Activated T-helper 17 cell treated with anti-CD3 and anti-CD28 coated beads, Interleukin-2, amount 50 U/mL, for 72 hours (primary cell): ENCODE data around the gene PCMTD2. TPM values are rescaled to one million over a fixed set of nuclear protein-coding genes. Genes with fewer than 3 reads are reported as not detected.
A peak's percentile ranks its signal among the peaks of the same experiment; 100 is the strongest.

Experiments
- ATAC-seq: fragments of 150-1000 bp; cut with Tn5 transposase; replicated peaks from 2 replicates; pipeline ENCODE4 v1.10.0; 2021; ENCODE audit warnings: mild to moderate bottlenecking, moderate library complexity
- H3K27ac Mint-ChIP-seq: one replicate; pipeline ENCODE4 v1.8.0; 2022; ENCODE audit warnings: mixed read lengths
- H3K27me3 Mint-ChIP-seq: one replicate; pipeline ENCODE4 v1.8.0; 2022; ENCODE audit warnings: mixed read lengths
- H3K36me3 Mint-ChIP-seq: one replicate; pipeline ENCODE4 v1.8.0; 2022; ENCODE audit warnings: low read depth, mild to moderate bottlenecking, mixed read lengths
- H3K4me1 Mint-ChIP-seq: one replicate; pipeline ENCODE4 v1.8.0; 2022; ENCODE audit warnings: mixed read lengths
- H3K4me3 Mint-ChIP-seq: one replicate; pipeline ENCODE4 v1.8.0; 2022; ENCODE audit warnings: mild to moderate bottlenecking, mixed read lengths
- H3K9me3 Mint-ChIP-seq: one replicate; pipeline ENCODE4 v1.8.0; 2022; ENCODE audit warnings: mixed read lengths
- total RNA-seq, 2 donors: library from RNA; stranded (reverse); gene quantifications; one replicate each; pipeline ENCODE4 v1.2.3, GENCODE V29; 2022

PCMTD2 gene
- 10 to 100 TPM; 29.6 to 37.9 TPM for total RNA-seq

- peak within 1 kb of the TSS; percentile 93 for H3K4me3 Mint-ChIP-seq
Observed at GRCh38 chr20:64255361-64256281, at the start of gene PCMTD2. PCMTD2 (plus strand) TSS chr20:64255748; CDS start chr20:64259966, 4,218 bp downstream.

GRCh38 chr20:64206614-64207013 is 48.9 kb upstream of the PCMTD2 start:
- Mint-ChIP-seq H3K4me3 (no peak overlapping the region), H3K4me1 (no peaks in the 10 kb centered on the region), H3K27ac (no peak overlapping the region), H3K36me3 (no peaks in the 10 kb centered on the region), H3K9me3 (no peaks in the 10 kb centered on the region), H3K27me3 (peaks cover 4% of the 10 kb centered on the region)
- no peak for ATAC-seq

More at GRCh38 chr20:64255361-64256281, at the start of gene PCMTD2:
- Mint-ChIP-seq H3K4me1 (peaks cover 26% of the 10 kb centered on the region), H3K27me3 (peaks cover 8% of the 10 kb centered on the region), H3K9me3 (no peaks in the 10 kb centered on the region), H3K27ac (peak within 1 kb of the TSS; percentile 95), H3K36me3 (peaks cover 17% of the 10 kb centered on the region)
- ATAC-seq = peak; percentile 90

GRCh38 chr20:64207641-64208590 is 47.6 kb upstream of the PCMTD2 start:
- H3K4me3 Mint-ChIP-seq = no peak overlapping the region
- no peaks in the 10 kb centered on the region for H3K9me3 Mint-ChIP-seq
- no peaks in the 10 kb centered on the region for H3K36me3 Mint-ChIP-seq
- H3K27ac Mint-ChIP-seq = no peak overlapping the region
- ATAC-seq = no peak
- H3K4me1 Mint-ChIP-seq = no peaks in the 10 kb centered on the region
- peaks cover 4% of the 10 kb centered on the region for H3K27me3 Mint-ChIP-seq

GRCh38 chr20:64209148-64209547 is 46.4 kb upstream of the PCMTD2 start:
- H3K27me3 Mint-ChIP-seq = peaks cover 4% of the 10 kb centered on the region
- no peaks in the 10 kb centered on the region for H3K36me3 Mint-ChIP-seq
- no peak overlapping the region for H3K4me3 Mint-ChIP-seq
- no peaks in the 10 kb centered on the region for H3K4me1 Mint-ChIP-seq
- no peak overlapping the region for H3K27ac Mint-ChIP-seq
- no peak for ATAC-seq
- no peaks in the 10 kb centered on the region for H3K9me3 Mint-ChIP-seq

GRCh38 chr20:64210656-64211369 is 44.7 kb upstream of the PCMTD2 start:
- no peak for ATAC-seq
- Mint-ChIP-seq H3K27me3 (peaks cover 4% of the 10 kb centered on the region), H3K4me3 (no peak overlapping the region), H3K27ac (no peak overlapping the region), H3K9me3 (no peaks in the 10 kb centered on the region), H3K4me1 (peaks cover 11% of the 10 kb centered on the region), H3K36me3 (no peaks in the 10 kb centered on the region)

- no peak overlapping the region for H3K27ac Mint-ChIP-seq
Observed at GRCh38 chr20:64211874-64212658, 43.5 kb upstream of the PCMTD2 start.

GRCh38 chr20:64212755-64213154 is 42.8 kb upstream of the PCMTD2 start:
- no peaks in the 10 kb centered on the region for H3K36me3 Mint-ChIP-seq
- no peak for ATAC-seq
- H3K27me3 Mint-ChIP-seq = peaks cover 4% of the 10 kb centered on the region
- no peak overlapping the region for H3K4me3 Mint-ChIP-seq
- H3K9me3 Mint-ChIP-seq = no peaks in the 10 kb centered on the region
- H3K4me1 Mint-ChIP-seq = peaks cover 11% of the 10 kb centered on the region
- H3K27ac Mint-ChIP-seq = no peak overlapping the region

More at GRCh38 chr20:64211874-64212658, 43.5 kb upstream of the PCMTD2 start:
- Mint-ChIP-seq H3K27me3 (peaks cover 4% of the 10 kb centered on the region), H3K36me3 (no peaks in the 10 kb centered on the region), H3K9me3 (no peaks in the 10 kb centered on the region), H3K4me1 (peaks cover 11% of the 10 kb centered on the region), H3K4me3 (no peak overlapping the region)
- ATAC-seq = no peak

GRCh38 chr20:64214113-64214512 is 41.4 kb upstream of the PCMTD2 start:
- H3K4me3 Mint-ChIP-seq = no peak overlapping the region
- H3K36me3 Mint-ChIP-seq = no peaks in the 10 kb centered on the region
- H3K9me3 Mint-ChIP-seq = no peaks in the 10 kb centered on the region
- ATAC-seq = no peak
- peaks cover 11% of the 10 kb centered on the region for H3K4me1 Mint-ChIP-seq
- peaks cover 4% of the 10 kb centered on the region for H3K27me3 Mint-ChIP-seq
- no peak overlapping the region for H3K27ac Mint-ChIP-seq

GRCh38 chr20:64214952-64215351 is 40.6 kb upstream of the PCMTD2 start:
- peak overlapping the region; percentile 78 for H3K27ac Mint-ChIP-seq
- H3K9me3 Mint-ChIP-seq = no peaks in the 10 kb centered on the region
- no peaks in the 10 kb centered on the region for H3K27me3 Mint-ChIP-seq
- peak; percentile 38 for ATAC-seq
- no peaks in the 10 kb centered on the region for H3K36me3 Mint-ChIP-seq
- peaks cover 11% of the 10 kb centered on the region for H3K4me1 Mint-ChIP-seq
- H3K4me3 Mint-ChIP-seq = peak overlapping the region; percentile 11

GRCh38 chr20:64216036-64216435 is 39.5 kb upstream of the PCMTD2 start:
- ATAC-seq = no peak
- Mint-ChIP-seq H3K9me3 (no peaks in the 10 kb centered on the region), H3K4me3 (no peak overlapping the region), H3K27me3 (no peaks in the 10 kb centered on the region), H3K4me1 (peaks cover 11% of the 10 kb centered on the region), H3K27ac (no peak overlapping the region), H3K36me3 (no peaks in the 10 kb centered on the region)

- Mint-ChIP-seq H3K27ac (no peak overlapping the region), H3K4me1 (peaks cover 11% of the 10 kb centered on the region), H3K4me3 (no peak overlapping the region), H3K27me3 (no peaks in the 10 kb centered on the region), H3K9me3 (no peaks in the 10 kb centered on the region), H3K36me3 (no peaks in the 10 kb centered on the region)
- no peak for ATAC-seq
Observed at GRCh38 chr20:64216910-64217309, 38.6 kb upstream of the PCMTD2 start.

- H3K27me3 Mint-ChIP-seq = no peaks in the 10 kb centered on the region
- no peak for ATAC-seq
- no peak overlapping the region for H3K27ac Mint-ChIP-seq
- H3K36me3 Mint-ChIP-seq = no peaks in the 10 kb centered on the region
- H3K9me3 Mint-ChIP-seq = no peaks in the 10 kb centered on the region
- H3K4me1 Mint-ChIP-seq = peaks cover 11% of the 10 kb centered on the region
- H3K4me3 Mint-ChIP-seq = no peak overlapping the region
Observed at GRCh38 chr20:64217539-64218221, 37.9 kb upstream of the PCMTD2 start.

- Mint-ChIP-seq H3K27me3 (no peaks in the 10 kb centered on the region), H3K4me1 (peaks cover 12% of the 10 kb centered on the region), H3K36me3 (no peaks in the 10 kb centered on the region), H3K4me3 (no peak overlapping the region), H3K27ac (no peak overlapping the region), H3K9me3 (no peaks in the 10 kb centered on the region)
- ATAC-seq = no peak
Observed at GRCh38 chr20:64219202-64219601, 36.3 kb upstream of the PCMTD2 start.
